T-helper 2 cell (primary cell): ENCODE measurements around the gene CHMP1A.
A peak's percentile ranks its signal among the peaks of the same experiment; 100 is the strongest.
"Not testable (repeated sequence)": the region's sequence is repeated elsewhere in the genome, so short reads cannot be mapped to it uniquely, and the experiment has no call there.

Experiments used
- DNase-seq, 5 experiments: peaks; one replicate each; pipeline versions ENCODE4 v3.0.0 to v3.0.0-alpha.2; 2012 to 2022

Gene CHMP1A

DNA sequence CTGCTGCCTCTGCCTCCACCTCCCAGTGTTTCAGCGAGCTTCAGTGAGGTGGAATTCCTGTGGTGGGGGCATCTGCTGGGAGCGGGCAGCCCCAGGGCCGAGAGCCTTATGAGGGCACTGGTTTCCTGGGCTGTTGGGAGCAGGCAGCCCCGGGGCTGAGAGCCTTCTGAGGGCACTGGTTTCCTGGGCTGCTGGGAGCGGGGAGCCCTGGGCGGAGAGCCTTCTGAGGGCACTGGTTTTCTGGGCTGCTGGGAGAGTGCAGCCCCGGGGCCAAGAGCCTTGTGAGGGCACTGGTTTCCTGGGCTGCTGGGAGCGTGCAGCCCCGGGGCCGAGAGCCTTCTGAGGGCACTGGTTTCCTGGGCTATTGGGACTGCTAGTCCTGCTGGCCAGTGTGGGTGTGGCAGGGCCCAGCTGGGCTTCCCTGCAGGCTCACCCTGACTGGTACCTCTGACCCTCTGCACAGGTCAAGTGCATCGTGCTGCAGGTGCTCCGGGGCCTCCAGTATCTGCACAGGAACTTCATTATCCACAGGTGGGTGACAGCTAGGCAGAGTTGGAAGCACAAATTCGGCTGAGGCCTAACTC, 34.6 kb upstream of the CHMP1A start:
- DNase-seq = no peak

DNA sequence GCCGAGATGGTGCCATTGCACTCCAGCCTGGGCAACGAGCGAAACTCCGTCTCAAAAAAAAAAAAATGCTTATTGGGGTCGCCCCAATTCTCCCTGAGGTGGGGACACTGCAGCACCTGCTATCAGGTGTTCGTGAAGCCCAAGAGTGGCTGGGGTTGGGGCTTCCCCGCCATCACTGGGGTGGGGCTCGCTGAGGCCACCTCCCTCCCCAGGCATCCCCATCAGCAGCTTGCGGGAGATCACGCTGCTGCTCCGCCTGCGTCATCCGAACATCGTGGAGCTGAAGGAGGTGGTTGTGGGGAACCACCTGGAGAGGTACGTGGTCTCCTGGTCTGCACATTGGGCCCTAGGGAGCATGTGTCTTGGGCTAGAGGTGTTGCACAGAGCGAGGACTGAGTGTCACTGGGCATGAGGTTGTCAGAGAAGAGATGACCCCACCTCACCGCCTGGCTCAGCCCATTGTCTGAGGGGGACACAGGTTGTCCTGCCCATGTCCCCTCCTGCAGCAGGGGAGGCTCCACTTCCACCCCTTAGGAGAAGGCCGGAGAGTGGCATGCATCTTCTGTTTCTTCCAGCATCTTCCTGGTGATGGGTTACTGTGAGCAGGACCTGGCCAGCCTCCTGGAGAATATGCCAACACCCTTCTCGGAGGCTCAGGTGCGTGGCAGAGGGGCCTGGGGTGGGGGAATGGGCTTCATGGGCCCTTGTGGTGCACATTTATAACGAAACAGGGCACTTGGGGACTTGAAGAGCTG, 33.9 kb upstream of the CHMP1A start:
- no peak for DNase-seq

DNA sequence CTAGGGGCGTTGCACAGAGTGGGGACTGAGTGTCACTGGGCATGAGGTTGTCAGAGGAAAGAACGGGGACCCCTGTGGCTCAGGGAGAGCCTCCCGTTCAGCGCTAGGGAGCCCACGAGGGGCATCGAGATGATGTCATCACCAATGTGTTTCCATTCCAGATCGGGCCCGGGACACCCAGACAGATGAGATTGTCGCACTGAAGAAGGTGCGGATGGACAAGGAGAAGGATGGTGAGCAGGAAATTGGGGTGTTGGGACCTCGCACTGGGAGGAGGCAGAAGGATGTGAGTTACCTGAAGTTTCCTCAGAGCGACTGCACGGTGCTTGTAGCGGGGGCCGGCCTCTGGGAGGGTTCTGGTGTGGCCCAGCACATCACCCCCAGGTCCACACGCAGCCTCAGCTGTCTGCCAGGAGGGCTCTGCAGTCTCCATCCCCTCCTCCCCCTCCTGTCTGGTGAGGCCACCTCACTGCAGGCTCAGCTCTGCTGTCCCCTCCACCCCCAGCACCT, 32.9 kb upstream of the CHMP1A start:
- DNase-seq = no peak

DNA sequence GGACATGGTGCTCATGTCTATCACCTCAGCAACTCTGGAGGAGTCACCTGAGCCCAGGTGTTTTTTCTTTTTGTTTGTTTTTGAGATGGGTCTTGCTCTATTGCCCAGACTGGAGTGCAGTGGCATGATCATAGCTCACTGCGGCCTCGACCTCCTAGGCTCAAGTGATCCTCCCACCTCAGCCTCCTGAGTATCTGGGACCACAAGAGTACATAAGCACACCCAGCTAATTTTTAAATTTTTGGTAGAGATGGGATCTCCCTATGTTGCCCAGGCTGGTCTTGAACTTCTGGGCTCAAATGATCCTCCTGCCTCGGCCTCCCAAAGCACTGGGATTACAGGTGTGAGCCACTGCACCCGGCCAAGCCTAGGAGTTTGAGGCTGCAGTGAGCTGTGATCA, 32.1 kb upstream of the CHMP1A start:
- DNase-seq = not testable (repeated sequence)

DNA sequence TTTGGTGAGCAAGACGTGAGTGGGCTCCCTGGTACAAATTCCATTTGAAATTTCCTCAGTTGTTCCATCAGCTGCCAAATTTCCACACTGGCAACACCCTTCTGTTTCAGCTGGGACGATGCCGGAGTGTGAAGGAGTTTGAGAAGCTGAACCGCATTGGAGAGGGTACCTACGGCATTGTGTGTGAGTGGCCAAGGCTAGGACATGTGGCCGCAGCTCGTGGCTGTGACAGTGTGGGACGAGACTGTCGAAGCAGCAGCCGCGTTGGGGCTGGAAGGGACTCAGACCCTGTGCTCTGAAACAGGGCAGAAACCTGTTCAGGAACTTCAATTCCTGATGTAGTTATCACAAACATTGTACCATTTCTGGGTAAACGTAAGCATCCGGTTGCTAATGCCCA, 31.6 kb upstream of the CHMP1A start:
- no peak for DNase-seq

DNA sequence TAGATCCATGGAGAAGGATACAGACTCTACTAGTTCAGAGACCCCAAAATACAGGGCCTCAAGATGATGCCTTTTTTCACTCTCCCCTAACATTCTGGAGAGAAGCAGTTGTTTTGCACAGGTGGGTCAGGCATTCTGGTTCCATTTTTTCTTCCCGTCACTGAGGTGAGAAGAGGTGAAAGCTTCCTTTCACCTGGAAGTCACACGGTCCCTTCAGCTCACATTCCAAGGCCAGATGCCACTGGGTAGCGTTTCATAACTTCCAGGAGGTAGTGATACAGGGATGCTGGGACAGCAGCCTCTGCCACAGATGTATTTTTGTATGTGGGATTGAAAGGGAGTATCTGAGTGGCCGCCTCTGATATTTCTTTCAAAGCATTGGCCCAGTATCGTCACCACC, 30.9 kb upstream of the CHMP1A start:
- DNase-seq = no peak

DNA sequence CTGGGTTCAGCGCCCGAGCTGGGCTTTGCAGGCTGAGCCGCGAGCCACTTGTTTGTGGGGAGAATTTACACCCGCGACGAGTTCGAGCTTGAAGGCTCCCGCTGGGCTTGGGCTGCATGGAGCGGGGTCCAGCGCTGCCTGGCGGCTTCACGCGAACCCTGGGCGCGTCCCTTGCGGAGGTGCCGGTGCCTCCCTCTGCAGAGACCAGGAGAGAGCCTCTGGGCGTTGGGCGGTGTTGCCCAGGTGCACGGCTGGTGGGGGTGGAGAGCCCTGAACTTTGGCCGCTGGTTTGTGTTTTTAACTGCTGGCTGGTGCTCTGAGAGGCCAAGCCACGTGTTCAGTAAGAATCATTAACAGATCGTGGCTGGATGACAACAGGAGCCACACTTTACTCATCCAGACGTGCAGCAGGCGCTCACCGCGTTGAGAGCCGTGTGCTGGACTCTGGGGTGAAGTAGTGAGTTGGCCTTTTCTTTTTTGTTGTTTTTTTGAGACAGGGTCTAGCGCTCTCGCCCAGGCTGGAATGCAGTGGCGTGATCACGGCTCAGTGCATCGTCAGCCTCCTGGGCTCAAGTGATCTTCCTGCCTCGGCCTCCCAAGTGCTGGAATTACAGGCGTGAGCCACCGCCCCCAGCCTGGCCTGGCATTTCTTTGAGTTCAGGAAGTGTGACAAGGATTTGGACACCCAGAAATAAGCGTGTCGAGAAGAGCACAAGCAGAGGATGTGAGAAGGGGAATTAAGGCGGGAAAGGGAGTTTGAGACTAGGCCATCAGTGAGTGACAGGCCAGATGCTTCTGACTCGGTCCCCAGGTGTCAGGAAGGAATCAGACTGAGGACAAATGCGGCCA, 29.8 kb upstream of the CHMP1A start:
- DNase-seq = peak in 1 of 5 experiments; percentile 33

DNA sequence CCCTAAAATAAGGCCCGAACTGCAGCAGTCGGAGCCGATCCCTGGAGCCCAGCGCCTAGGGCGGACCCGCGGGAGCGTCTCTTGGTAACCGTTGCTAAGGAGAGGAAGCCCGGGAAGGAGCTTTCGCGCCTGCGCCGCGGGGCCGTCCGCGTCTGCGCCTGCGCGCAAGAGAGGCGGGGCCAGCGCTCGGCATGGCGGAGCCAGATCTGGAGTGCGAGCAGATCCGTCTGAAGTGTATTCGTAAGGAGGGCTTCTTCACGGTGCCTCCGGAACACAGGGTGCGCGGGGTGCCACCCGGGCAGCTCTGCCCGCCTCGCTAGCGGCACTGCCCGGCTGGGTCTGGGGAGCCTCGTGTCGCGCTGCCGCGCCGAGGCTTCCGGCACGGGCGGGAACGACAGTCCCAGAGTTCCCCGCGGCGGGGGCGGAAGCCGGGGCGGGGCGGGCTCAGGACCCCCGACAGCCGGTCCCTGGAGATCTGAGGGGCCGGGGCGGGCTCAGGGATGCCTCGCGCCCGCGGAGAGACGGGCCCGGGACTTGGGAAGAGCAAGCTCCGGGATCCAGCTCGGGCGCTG, 29.1 kb upstream of the CHMP1A start, which contains the start of gene CDK10:
CDK10 (plus strand) TSS at position 170 of the 572 bp plus-strand sequence; CDS start at position 192, 22 bp downstream.
- DNase-seq = peak; percentile 82 to 85 (median 84)

DNA sequence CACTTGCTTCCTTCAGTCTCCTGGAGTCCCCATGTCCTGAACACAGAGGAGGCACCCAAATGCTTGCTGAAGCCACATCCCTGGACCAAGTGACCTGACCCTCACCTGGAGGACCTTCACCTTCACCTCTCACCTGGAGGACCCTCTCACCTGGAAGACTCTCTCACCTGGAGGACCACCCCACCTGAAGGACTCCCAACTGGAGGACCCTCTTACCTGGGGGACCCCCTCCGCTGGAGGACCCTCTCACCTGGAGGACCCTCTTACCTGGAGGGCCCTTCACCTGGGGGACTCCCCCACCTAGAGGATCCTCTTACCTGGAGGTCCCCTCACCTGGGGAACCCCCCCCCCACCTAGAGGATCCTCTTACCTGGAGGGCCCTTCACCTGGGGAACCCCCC, 28.4 kb upstream of the CHMP1A start:
- no peak for DNase-seq

DNA sequence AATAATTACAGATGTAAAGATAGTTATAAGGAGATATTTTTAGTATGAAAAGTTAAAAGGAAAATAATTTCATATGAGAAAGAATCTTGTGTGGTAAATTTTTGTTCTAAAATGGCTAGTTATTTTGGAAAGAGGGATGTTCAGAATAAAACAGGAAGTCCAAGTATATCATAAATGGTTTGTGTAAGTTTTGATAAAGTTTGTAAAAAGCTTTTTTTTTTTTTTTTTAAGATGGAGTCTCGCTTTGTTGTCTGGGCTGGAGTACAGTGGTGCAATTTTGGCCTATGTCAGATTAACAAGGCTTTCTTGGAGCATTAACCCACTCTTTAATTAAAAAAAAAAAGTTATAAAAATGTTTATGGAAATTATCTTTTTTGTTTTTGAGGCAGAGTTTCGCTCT, 20.8 kb upstream of the CHMP1A start:
- no peak for DNase-seq

DNA sequence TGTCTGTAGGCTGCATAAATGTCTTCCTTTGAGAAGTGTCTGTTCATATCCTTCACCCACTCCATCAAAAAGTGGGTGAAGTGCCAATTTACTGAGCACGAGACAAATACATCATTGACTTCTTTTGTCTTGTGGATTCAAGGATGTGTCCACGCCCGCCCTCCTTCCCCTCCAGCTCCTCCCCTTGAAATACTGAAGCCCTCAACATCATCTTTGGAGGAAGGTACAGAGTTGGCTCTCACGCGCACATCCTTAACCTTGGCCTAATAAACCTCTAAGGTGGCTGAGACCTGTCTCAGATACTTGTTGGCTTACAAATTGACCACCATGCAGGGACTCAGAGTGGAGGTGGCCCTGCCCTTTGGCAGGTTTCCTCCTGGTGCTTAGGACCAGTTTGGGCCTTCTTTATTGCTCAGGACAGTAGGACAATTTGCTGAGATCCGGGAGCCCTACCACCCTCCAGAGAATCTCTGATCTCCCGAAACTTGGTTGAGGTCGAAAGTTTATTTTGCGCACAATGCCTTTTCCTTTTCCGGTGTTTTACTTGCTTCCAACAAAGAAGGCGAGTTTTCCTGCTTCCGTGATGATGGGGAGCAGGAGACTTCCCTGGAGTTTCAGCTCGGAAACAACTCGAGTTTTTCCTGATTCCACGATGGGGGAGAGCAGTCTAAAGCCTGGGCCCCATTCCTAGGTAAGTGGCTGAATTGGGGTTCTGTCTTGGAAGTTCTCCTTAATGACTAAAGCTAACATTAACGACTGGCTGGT, 14.9 kb upstream of the CHMP1A start:
- no peak for DNase-seq

DNA sequence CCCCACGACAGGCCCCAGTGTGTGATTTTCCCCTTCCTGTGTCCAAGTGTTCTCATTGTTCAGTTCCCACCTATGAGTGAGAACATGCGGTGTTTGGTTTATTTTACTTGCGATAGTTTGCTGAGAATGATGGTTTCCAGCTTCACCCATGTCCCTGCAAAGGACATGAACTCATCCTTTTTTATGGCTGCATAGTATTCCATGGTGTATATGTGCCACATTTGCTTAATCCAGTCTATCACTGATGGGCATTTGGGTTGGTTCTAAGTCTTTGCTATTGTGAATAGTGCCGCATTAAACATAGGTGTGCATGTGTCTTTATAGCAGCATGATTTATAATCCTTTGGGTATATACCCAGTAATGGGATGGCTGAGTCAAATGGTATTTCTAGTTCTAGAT, 14.1 kb upstream of the CHMP1A start:
- not testable (repeated sequence) for DNase-seq

DNA sequence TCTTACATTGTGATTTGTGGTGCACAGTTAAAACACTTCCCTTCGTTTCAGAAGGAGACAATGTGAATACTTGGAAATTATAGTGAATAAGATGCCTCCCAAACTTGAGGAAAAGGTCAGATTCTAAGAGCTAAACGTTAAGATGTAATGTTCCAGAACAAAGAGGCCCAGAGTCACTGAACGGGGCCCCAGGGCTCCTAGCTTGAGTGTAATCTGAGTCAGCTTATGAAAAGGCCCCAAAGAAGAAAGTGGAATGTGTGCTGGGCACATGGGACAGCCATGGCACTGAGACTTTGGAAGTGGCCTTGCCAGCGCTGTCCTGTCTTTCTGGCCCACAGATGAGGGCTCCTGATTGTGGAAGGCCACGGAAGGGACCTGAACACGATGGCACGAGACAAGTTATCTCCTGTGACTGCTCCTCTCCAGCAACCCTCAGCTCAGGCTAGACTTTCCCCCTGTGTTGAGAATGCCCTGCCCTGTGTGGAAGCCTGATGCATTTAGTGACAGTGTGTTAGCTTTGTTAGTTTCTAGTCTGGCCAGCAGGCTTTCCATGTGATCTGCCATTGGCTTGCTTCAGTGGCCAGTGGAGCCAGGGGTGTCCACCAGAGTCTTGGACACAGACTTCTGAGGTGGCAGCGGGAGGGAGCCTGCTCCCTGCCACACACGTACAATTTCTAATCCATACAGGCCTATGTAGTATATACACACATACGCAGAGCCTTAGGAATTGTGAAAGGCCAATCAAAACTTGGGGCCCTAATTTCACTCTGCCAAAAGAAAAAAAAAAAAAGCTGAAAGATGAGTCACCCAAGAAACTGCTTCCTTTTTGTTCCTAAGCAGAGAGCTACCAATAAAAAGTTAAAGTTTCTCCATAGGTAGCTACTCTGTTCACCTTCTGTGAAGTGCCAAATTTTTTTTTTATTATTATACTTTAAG, 13.3 kb upstream of the CHMP1A start:
- no peak for DNase-seq

DNA sequence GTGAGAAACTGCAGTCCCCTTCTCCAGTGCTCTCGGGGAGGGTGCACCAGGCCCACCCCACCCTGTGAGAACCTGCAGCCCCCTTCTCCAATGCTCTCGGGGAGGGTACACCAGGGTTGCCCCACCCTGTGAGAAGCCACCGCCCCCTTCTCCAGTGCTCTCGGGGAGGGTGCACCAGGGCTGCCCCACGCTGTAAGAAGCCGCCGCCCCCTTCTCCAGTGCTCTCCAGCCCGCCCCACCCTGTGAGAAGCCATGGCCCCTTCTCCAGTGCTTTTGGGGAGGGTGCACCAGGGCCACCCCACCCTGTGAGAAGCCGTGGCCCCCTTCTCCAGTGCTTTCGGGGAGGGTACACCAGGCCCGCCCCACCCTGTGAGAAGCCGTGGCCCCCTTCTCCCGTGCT, 12.2 kb upstream of the CHMP1A start:
- no peak for DNase-seq

DNA sequence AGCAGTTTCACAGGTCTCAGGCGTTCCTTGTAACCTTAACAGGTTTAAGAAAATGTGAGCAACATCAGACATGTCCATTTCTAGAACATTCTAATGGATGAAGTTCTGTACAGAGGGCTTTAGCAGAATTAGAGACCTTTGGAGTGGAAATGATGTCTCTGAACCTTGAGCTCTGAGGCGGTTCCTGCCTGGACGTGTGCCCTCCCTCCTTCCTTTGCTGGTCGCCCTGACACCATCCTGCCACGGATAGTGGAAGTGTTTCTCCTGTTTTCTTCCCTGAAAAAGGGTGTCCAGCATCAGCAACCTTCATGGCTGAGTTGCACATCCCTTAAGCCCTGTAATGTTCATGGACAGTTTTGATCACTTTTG, 11.3 kb upstream of the CHMP1A start:
- no peak for DNase-seq

DNA sequence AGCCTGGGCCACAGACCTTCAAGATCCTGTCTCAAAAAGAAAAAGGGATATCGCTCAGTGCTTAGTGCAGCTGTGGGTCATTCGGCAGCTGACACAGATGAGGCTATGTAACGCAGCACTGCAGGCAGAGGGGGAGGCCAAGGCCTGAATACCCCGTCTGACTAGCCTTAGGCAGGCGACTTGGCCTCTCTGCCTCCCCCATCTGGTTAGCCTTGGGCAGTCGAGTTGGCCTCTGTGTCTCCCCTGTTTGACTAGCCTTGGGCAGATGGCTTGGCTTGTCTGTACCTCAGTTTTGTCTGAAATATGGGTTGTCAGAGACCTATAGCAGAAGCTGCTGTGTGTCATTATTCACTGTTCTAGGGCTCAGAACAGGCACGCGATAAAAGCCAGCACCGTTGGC, 10.1 kb upstream of the CHMP1A start:
- DNase-seq = no peak

DNA sequence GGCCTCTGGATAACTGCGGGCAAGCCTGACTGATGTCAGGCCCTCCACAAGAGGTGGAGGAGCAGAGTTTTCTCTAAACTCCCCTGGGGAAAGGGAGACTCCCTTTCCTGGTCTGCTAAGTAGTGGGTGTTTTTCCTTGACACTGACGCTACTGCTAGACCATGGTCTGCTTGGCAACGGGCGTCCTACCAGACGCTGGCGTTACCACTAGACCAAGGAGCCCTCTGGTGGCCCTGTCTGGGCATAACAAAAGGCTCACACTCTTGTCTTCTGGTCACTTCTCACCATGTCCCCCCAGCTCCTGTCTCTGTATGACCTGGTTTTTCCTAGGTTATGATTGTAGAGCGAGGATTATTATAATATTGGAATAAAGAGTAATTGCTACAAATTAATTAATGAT, 9.5 kb upstream of the CHMP1A start:
- not testable (repeated sequence) for DNase-seq

DNA sequence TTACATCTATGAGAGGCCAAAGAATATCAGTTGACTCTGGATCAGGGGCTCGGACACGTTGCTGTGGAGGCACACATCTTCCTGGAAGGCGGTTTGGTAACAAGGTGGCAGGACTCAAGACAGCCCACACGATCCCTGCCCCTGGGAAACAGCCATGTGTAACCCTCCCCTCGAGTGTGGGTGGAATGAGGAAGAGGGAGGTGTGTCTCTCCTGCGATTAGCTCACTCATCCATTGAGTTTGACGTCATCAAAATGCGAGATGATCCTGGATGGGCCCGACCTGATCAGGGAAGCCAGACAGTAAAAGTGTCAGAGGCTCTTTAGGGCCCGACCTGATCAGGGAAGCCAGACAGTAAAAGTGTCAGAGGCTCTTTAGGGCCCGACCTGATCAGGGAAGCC, 6.7 kb upstream of the CHMP1A start:
- DNase-seq = not testable (repeated sequence)

DNA sequence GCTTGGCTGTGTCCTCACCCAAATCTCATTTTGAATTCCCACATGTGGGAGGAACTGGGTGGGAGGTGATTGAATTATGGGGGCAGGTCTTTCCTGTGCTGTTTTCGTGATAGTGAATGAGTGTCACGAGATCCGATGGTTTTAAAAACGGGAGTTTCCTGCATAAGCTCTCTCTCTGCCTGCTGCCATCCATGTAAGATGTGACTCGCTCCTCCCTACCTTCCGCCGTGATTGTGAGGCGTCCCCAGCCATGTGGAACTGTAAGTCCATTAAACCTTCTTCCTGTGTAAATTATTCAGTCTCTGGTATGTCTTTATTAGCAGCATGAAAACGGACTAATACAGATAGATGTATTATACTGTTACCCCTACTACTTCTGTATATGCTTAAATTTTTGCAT, 3.7 kb upstream of the CHMP1A start:
- DNase-seq = no peak

DNA sequence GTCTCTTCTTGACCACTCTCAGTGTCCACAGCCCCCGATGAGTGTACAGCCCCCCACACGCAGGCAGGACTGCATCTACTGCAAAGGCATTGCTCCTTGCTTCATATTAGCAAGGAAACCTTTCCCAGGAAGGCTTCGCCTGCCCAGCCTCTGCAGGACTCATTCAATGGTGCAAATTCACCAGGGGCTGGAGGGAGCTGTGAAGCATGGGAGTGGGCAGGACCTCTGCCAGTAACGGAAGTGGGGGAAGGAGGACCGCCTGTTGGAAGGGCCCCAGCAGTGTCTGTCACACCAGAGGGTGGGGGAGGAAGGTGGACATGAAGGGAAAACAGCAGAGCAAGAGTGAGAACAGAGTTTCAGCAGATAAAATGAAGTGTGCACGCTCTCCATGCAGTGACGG, 2.6 kb upstream of the CHMP1A start:
- DNase-seq = no peak

DNA sequence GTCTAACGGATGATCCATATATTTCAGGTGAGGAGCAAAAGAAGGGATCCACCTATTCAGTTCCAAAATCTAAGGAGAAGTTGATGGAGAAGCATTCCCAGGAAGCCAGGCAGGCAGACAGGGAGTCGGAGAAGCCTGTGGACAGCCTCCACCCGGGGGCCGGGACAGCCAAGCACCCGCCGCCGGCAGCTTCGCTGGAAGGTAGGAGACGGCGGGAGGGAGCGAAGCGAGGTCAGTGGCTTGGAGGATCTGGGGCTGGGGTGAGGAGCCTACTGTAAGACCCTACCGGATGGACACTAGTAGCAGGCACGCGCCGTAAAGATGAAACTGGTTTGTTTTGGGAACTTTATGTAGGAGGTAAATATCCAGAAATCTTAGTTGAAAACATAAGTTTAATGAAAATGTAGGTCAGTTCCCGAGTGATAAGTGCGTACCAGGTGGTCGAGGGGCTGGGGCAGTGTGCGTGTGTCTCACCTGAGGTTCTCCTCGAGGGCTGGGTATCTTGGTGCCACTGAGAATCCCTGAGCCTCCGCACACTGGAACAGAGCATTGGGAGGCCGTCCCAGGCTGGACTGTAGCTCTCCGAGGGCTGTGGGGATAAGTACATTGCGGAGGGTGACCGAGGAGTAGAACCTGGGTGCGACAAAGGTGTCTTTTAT, 842 bp upstream of the CHMP1A start:
- DNase-seq = peak in 1 of 5 experiments; percentile 20
